ENCODE measurements around the gene DEFB128.

The DEFB128 gene

DNA sequence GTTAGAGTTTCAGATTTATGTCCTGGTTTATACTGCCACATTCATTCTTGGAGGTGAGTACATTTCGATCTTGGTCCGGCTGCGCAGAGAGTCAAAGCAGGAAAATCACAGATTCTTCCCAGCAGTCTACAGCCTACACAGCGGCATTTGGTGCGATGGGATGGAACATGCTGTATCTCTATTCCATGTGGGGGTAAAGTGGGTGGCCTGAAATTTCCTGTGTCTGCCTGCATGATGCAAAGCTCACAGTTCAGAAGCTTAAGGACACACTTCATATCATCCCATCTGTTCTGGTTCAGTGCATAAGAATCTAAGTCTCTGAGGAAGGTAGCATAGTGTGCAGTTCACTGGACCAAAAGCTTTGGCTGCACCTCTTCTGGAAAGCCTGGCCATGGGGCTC lies 32.4 kb downstream of the DEFB128 start, which contains the start of gene DEFB127:
TSS of gene DEFB127 (plus strand) at position 301 of the 400 bp plus-strand sequence. CDS start at position 392, 91 bp downstream.
- FAIRE-seq = no peak
- no peak for DNase-seq (ENCODE audit: low spot score)

- DNase-seq (ENCODE audit: low spot score) (no peak), FAIRE-seq (no peak)
Observed at GRCh38 chr20:152131-152530, 37.4 kb downstream of the DEFB128 start.

DNA sequence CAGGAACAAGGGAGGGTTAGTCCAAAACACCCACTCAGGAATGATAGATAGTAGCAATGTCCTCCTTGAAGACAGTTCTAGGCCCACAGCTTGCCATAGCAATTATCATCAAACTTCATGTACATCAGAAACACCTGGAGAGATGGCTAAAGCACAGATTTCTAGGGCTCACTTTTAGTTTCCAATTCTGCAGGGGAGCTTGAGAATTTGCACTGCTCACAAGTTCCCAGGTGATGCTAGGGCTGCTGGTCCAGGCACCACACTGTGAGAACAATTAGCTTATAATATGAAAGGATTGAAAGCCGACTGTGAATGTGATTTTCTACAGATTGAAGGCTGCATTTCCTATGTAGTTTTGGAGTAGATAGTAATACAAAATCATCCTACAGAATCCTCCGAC lies 43.6 kb downstream of the DEFB128 start:
- DNase-seq (ENCODE audit: low spot score) (no peak), FAIRE-seq (no peak)

DNA sequence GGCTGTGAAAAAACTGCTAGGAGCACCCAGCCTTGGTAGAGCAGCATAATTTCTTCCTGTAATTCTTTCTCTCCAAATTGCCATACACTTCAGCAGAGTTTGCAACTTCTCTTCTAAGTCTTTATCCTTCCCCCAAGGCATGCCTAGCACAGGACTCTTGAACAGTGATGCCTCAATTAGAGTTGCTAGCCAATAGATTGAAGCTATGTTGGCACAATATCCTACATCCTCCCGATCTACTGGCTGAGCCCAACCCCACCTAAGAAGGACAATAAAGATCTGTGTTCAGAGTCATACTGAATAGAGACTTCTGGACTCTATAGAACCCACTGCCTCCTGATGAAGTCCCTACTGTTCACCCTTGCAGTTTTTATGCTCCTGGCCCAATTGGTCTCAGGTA lies 47.2 kb downstream of the DEFB128 start, which contains the start of gene DEFB126:
TSS of gene DEFB126 (plus strand) at position 301 of the 400 bp plus-strand sequence. CDS start at position 340, 39 bp downstream.
- FAIRE-seq = no peak
- no peak for DNase-seq (ENCODE audit: low spot score)

Data from urothelium cell line (cell line).